DMS114 treated with DMSO at 0.1 percent for 48 hours (cell line): Measurements from ENCODE around the gene BMX.

Experiments
- DNase-seq: peaks from one replicate; lab custom pipeline; 2025; ENCODE audit not compliant: unreplicated experiment; lab: John Stamatoyannopoulos, UW

Gene BMX

GRCh38 chrX:15500497-15500966 lies at the start of gene BMX:
TSS of gene BMX (plus strand) at chrX:15500807. CDS start at chrX:15508354, 7,547 bp downstream.
- no peak for DNase-seq

GRCh38 chrX:15451913-15452312 lies 48.7 kb upstream of the BMX start:
- DNase-seq = no peak

- DNase-seq = no peak
These were observed 35.9 kb upstream of the BMX start for GRCh38 chrX:15464704-15465103.

DNA sequence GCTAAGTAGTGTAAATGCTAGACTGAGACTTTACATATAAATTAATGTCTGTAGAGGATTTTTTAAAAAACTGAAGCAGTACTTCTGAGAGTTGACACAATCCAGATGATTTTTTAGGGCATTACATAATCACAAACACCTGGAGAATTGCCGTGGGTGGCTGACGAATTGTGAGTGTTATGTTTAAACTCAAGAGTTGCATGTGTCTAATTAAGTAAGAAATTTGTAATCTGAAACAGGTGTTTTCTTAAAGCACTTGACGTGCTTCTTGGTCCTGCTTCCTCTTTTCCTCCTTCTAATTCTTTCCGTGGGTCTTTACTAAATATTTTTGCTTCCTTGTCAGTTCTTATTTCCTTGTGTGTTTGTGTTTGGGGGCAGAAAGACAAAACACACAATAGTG lies 35.3 kb upstream of the BMX start:
- DNase-seq = no peak

GRCh38 chrX:15465896-15466651 lies 34.5 kb upstream of the BMX start:
- DNase-seq = no peak

- peak; percentile 2 for DNase-seq
These were observed 32.6 kb upstream of the BMX start for GRCh38 chrX:15468036-15468435.

DNA sequence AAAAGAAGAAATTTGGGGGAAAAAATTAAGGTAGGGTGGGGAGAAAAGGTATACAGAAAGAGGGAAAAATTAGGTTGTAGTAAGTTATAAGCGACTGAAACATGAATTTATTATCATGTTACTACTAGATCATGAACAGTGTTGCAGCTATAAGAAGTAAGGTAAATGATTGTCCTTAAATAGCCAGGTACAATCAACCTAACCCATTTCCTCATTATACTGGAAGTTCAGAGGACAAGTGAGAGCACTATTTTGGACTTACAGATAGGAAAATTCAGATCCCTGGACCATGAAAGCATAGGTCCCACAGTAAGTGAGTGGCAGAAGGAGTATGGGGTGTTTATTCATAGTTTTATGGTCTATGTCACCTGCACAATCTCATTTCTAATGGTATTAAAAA lies 31.0 kb upstream of the BMX start:
- DNase-seq = no peak

GRCh38 chrX:15471028-15471427 lies 29.6 kb upstream of the BMX start:
- DNase-seq = peak; percentile 40

GRCh38 chrX:15472531-15472930 lies 28.1 kb upstream of the BMX start:
- DNase-seq = no peak

DNA sequence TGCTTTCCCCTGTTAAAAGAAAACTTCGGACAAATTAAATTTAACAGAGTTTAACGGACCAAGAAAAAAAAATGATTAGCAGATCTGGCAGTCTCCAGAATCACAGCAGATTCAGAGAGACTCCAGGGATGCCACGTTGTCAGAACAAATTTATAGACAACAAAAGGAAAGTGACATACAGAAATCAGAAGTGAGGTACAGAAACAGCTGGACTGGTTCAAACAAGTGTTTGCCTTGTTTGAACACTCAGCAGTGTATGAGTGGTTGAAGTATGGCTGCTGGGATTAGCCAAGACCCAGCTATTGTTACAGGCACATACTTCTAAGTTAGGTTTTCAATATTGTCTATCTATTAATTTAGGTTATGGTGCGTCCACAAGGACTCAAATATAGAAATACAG lies 26.6 kb upstream of the BMX start:
- no peak for DNase-seq

- DNase-seq = no peak
These were observed 25.6 kb upstream of the BMX start for GRCh38 chrX:15475021-15475420.

DNA sequence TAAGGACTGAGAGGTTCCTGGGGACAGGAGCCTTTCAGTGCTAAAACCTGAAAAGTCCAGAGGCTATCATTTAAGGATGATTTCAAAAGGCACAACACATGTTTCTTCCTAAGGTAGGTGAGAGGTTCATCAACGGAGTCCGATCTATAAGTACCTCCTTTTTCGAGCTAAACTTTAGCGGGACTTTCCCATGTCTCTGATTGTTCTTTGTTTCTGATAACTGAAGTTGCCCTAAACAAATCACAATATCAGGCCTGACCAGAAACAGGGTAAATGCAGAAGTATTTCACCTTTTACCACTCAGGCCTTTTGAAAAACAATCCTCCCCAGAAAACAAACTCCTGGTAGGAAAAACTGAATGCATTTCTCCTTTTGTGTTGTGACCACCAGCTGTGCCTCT lies 25.1 kb upstream of the BMX start:
- DNase-seq = no peak

DNA sequence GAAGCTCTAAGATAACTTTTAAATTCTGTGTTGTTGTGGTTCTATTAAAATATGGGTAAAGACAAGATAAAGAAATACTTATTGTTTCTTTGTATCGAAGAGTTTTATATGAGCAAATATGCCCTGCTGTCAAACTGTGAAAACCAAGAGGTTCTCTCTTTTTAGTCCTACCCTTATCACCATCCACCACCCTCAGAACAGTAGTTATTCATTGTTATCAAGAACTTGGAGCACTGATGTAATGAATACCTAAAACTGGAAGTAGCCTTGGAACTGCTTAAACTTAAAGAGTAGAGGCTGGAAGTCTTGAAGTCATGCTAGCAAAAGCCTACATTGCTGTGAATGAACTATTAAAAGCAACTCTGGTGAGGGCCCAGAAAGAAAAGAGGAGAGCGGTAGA lies 16.7 kb upstream of the BMX start:
- DNase-seq = no peak

DNA sequence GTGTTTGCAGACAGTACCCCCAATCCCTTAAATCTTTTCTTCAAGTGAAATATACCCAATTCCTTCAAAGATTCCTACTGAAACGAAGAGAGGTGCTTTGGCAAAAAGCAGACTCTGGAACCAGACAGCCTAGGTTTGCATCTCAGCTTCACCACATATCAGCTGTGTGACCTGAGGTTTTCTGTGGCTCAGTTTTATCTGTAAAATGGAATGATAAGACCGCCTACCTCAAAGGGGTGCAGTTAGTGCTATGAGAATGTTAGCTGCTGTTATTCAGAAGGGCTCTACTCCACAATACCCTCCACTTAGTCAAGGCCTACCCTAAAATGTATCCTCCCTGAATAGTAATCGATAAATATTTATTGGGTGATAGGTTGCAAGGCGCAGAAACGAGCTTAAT lies 8.1 kb upstream of the BMX start:
- no peak for DNase-seq

DNA sequence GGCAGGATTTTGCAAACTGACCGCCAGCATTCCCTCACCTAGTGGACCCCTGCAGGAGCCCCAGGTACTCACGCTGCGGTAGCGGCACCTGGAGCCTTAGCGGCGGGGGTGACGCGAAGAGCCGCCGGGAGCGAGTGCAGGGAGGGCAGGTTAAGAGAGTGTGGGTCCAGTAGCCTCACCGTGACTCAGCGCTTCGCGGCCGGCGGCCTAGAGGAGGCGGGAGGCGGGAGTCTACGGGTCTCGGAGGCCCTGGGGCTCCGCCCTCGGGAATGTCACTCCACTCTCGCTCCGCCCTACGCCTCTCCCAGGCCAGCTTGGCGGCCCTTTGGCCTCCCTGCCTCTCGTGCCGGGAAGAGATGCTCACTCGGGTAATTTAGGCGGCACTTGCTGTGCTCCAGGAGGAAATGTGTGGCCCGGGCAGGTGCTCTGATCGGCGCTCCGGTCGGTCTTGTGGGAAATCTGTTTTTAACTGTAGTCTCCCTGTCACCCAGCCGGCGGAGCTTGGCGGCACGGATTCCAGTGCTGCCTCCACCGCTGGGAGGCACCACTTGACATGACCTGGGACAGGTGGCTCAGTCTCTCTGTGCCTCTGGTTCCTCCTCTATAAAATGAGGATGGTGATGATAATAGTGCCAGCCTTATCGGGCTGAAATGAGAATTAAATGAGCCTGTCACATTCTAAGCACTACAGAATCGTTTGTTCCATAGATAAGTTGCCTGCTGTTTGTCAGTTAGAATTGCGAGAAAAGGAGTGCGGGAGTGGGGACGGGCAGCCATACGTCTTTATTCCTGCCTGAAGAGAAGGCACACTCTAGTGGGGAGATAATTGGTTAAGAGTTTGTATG lies 7.3 kb upstream of the BMX start, which contains the start of gene PIR:
TSS of gene PIR (minus strand) at position 216 of the 845 bp plus-strand sequence. CDS start 2,076 bp downstream, outside the sequence.
- peak; percentile 56 for DNase-seq

- DNase-seq = no peak
These were observed 4.8 kb upstream of the BMX start for GRCh38 chrX:15495801-15496200.

- DNase-seq = no peak
These were observed 3.8 kb upstream of the BMX start for GRCh38 chrX:15496824-15497223.

GRCh38 chrX:15497865-15498264 lies 2.7 kb upstream of the BMX start:
- peak; percentile 42 for DNase-seq

DNA sequence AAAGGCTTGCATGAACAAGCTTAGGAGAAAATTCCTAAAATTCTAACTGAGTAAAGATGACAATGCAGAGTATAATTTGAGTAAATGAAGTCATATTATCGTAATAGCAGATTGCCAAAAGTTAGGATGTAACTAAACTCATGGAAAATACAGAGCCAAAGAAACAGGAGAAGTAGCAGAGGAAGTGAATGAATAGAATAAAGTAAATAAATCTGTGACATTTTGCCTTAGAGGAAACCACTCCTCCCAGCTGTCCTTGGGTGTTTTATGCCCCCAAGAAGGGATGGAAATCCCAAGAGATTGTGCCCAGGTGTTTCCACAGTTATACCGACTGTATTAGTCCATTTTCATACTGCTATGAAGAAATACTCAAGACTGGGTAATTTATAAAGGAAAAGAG lies 1.9 kb upstream of the BMX start:
- no peak for DNase-seq

DNA sequence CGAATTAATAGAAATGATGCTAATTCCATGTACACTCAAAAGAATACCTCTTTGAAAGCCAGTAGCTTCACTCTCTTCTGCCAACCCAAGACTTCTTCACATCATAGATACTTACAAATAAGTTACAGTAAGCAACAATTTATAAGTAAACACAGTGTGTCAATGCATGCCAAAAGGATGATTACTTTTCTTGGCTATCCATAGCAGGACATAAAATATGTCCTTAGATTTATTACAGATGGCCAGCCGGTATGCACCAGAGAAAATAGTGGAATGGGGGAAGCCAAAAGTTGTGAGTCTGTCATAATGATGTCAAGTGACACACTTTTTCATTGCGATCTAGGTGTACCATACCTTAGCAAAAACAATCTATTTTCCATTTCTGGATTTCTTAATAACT lies 631 bp upstream of the BMX start:
- DNase-seq = no peak

DNA sequence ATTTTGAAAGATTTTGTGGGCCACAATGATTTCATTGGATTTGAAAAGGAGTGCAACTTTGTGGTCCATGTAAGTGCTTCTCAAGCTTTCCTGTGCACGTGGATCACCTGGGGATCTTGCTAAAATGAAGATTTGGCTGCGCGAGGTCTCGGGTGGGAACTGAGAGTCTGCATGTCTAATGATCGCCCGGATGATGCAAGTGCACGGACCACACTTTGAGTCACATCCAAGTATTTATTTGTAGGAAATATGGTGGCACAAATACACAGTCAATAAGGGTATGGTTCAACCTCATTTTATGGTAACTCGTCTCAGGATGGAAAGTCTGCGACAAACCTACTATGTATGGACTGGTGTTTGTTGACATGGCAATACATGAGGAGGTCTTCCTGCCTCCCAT lies 899 bp downstream of the BMX start:
- no peak for DNase-seq

GRCh38 chrX:15504661-15505060 lies 4.1 kb downstream of the BMX start:
- DNase-seq = no peak
